ENCODE measurements around the gene KRTAP5-6. TPM values are rescaled to one million over a fixed set of nuclear protein-coding genes. Genes with fewer than 3 reads are reported as not detected.

The KRTAP5-6 gene
- polyA plus RNA-seq, 2 of the 4 experiments (the other 2 are of a cell fraction), result not detected

GRCh38 chr11:1676229-1676740 lies 20.7 kb upstream of the KRTAP5-6 start:
- H3K4me3 ChIP-seq, result no peak overlapping the region
- no peak overlapping the region for H3K27ac ChIP-seq
- CTCF ChIA-PET, result interaction anchor here (0.9 to 9.9 kb wide), 7 partner anchors 17 to 480 kb away, joined by 3 to 103 read pairs (median 5); no protein-coding TSS in a partner anchor
- POLR2A ChIA-PET, result no interaction called here
- DNase-seq (ENCODE audit: low read depth in 1 of 2, low spot score in 1 of 2), result no peak
- ATAC-seq, result no peak
- H3K9me3 ChIP-seq, result peaks cover 4% of the 10 kb centered on the region; the same call in 1 of the 3 replicates
- WGBS (ENCODE audit: missing lambda C conversion rate), result 66% methylated on average over 7 of the region's 7 CpGs
- H3K4me1 ChIP-seq, result no peaks in the 10 kb centered on the region
- TF ChIP-seq TP53 (CRISPR knock-in tag; IDR thresholded peaks at IDR 0.05), result no peak
- no peak for TF ChIP-seq KDM5A (IDR thresholded peaks at IDR 0.05)
- no peak for TF ChIP-seq ZC3H11A (IDR thresholded peaks at IDR 0.05)
- TF ChIP-seq MAZ (IDR thresholded peaks at IDR 0.05; ENCODE audit: borderline replicate concordance, low read depth, low read length), result no peak
- no peak for TF ChIP-seq ZNF302 (CRISPR knock-in tag; IDR thresholded peaks at IDR 0.05)
- TF ChIP-seq EHF (CRISPR knock-in tag; IDR thresholded peaks at IDR 0.05), result no peak
- TF ChIP-seq SREBF2 (IDR thresholded peaks at IDR 0.05), result no peak
- no peak for TF ChIP-seq POLR2AphosphoS2 (conservative IDR thresholded peaks at IDR 0.05; ENCODE audit: low read length)
- TF ChIP-seq HEYL (CRISPR knock-in tag; IDR thresholded peaks at IDR 0.05), result no peak
- no peak for TF ChIP-seq HOXA7 (CRISPR knock-in tag; IDR thresholded peaks at IDR 0.05)
- no peak for TF ChIP-seq FOSL2 (IDR thresholded peaks at IDR 0.05)
- no peak for TF ChIP-seq FOSL2 (CRISPR knock-in tag; IDR thresholded peaks at IDR 0.05)
- no peak for TF ChIP-seq ZSCAN20 (CRISPR knock-in tag; IDR thresholded peaks at IDR 0.05)
- no peak for TF ChIP-seq PHF8 (IDR thresholded peaks at IDR 0.05; ENCODE audit: borderline replicate concordance, low read depth)
- no peak for TF ChIP-seq CTCF (IDR thresholded peaks at IDR 0.05)
- TF ChIP-seq RFX5 (IDR thresholded peaks at IDR 0.05), result no peak
- TF ChIP-seq CBX8 (IDR thresholded peaks at IDR 0.05), result no peak
- TF ChIP-seq RARB (CRISPR knock-in tag; IDR thresholded peaks at IDR 0.05), result no peak
- TF ChIP-seq MYC (IDR thresholded peaks at IDR 0.05; ENCODE audit: borderline replicate concordance, low read length), result no peak
- no peak for TF ChIP-seq REST (IDR thresholded peaks at IDR 0.05)
- no peak for FAIRE-seq
- no peak overlapping the region for H3K4me2 ChIP-seq

- H3K9me3 ChIP-seq, result peaks cover 4% of the 10 kb centered on the region; the same call in 1 of the 3 replicates
- DNase-seq (ENCODE audit: low read depth in 1 of 2, low spot score in 1 of 2) (no peak), ATAC-seq (no peak), FAIRE-seq (no peak)
- no peak overlapping the region for H3K4me2 ChIP-seq
- no peak for TF ChIP-seq EHMT2 (IDR thresholded peaks at IDR 0.05; ENCODE audit: low read depth)
- TF ChIP-seq TFCP2L1 (CRISPR knock-in tag; IDR thresholded peaks at IDR 0.05), result no peak
- TF ChIP-seq MYC (IDR thresholded peaks at IDR 0.05; ENCODE audit: borderline replicate concordance, low read length), result no peak
- no peak for TF ChIP-seq HOXB5 (CRISPR knock-in tag; IDR thresholded peaks at IDR 0.05)
- TF ChIP-seq CHD2 (IDR thresholded peaks at IDR 0.05; ENCODE audit: low read length, partially characterized antibody), result no peak
- TF ChIP-seq ZFP36 (IDR thresholded peaks at IDR 0.05; ENCODE audit: borderline replicate concordance, partially characterized antibody), result no peak
- TF ChIP-seq RCOR1 (IDR thresholded peaks at IDR 0.05; ENCODE audit: low read depth, low read length), result no peak
- no peak for TF ChIP-seq ZC3H11A (IDR thresholded peaks at IDR 0.05)
- H3K4me3 ChIP-seq, result no peak overlapping the region
- WGBS (ENCODE audit: missing lambda C conversion rate), result 53% methylated on average over 10 of the region's 10 CpGs
- H3K4me1 ChIP-seq, result no peaks in the 10 kb centered on the region
- ChIA-PET POLR2A (no interaction called here), CTCF (interaction anchor here (1.2 to 9.9 kb wide), 7 partner anchors 13 to 476 kb away, joined by 3 to 103 read pairs (median 23); no protein-coding TSS in a partner anchor)
- H3K27ac ChIP-seq, result no peak overlapping the region
These were observed 17.1 kb upstream of the KRTAP5-6 start for GRCh38 chr11:1679881-1680280.

Data from A549 (cell line).